ENCODE measurements around the gene TMEM141. TPM values are rescaled to one million over a fixed set of nuclear protein-coding genes. Genes with fewer than 3 reads are reported as not detected.

The TMEM141 gene
- total RNA-seq, 2 donors from 2014 or later, result 123 to 148 TPM

DNA sequence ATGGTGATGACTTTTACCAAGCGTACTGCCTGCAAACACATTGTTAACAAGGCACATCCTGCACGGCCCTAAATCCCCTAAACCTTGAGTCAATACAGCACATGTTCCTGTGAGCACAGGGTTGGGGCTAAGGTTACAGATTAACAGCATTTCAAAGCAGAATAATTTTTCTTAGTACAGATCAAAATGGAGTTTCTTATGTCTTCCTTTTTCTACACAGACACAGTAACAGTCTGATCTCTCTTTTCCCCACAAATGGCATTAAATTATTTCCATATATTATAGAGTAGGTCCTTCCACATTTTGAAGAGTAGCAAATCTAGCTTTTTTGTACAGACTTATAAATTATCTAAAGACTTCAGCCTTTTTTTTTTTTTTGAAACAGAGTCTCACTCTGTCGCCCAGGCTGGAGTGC is 1.6 kb upstream of the TMEM141 start:
- H3K4me3 ChIP-seq, result no peak overlapping the region
- no peak for DNase-seq (ENCODE audit: low spot score)
- H3K27me3 ChIP-seq, result no peaks in the 10 kb centered on the region
- H3K9me3 ChIP-seq, result no peaks in the 10 kb centered on the region
- H3K27ac ChIP-seq, result peak overlapping the region; percentile 97 to 98
- H3K36me3 ChIP-seq, result no peaks in the 10 kb centered on the region
- H3K4me1 ChIP-seq, result peaks cover 0 to 47% of the 10 kb centered on the region in 2 donors
- TF ChIP-seq, protein P1, sequence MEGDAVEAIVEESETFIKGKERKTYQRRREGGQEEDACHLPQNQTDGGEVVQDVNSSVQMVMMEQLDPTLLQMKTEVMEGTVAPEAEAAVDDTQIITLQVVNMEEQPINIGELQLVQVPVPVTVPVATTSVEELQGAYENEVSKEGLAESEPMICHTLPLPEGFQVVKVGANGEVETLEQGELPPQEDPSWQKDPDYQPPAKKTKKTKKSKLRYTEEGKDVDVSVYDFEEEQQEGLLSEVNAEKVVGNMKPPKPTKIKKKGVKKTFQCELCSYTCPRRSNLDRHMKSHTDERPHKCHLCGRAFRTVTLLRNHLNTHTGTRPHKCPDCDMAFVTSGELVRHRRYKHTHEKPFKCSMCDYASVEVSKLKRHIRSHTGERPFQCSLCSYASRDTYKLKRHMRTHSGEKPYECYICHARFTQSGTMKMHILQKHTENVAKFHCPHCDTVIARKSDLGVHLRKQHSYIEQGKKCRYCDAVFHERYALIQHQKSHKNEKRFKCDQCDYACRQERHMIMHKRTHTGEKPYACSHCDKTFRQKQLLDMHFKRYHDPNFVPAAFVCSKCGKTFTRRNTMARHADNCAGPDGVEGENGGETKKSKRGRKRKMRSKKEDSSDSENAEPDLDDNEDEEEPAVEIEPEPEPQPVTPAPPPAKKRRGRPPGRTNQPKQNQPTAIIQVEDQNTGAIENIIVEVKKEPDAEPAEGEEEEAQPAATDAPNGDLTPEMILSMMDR (IDR thresholded peaks at IDR 0.05), result no peak

DNA sequence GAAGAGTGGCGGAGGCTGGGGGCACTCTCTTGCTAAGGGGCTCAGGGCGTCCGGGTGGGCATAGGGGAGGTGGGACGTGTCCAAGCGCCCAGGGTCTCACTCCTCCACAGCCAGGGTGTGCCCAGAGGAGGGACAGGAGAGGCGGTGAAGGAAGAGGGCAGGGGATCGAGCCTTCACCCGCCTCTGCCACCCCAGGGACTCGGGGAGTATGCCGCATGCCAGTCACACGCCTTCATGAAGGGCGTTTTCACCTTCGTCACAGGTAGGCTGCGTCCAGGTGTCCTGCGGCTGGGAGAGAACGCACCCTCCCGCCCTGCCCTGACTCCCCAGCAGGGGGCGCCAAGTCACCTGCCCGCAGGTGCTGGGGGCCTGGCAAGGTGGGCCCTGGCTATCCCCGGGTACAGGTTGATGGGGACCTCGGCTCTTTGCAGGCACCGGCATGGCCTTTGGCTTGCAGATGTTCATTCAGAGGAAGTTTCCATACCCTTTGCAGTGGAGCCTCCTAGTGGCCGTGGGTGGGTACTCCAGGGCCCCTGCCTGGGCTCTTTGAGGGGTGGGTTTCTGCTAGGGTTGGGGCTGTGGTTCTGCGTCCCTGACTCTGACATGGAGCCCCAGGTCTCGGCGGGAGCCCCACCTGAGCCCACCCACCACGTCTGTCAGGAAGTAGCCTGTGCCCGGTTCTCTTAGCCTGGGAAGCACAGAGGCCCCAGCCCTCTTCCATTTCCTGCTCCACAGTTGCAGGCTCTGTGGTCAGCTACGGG is 552 bp downstream of the TMEM141 start:
- H3K27me3 ChIP-seq, result no peaks in the 10 kb centered on the region
- DNase-seq (ENCODE audit: low spot score), result no peak
- TF ChIP-seq, protein P1 (IDR thresholded peaks at IDR 0.05), result peak; percentile 93 to 95
- peaks cover 0 to 62% of the 10 kb centered on the region in 2 donors for H3K4me1 ChIP-seq
- H3K36me3 ChIP-seq, result no peaks in the 10 kb centered on the region
- H3K4me3 ChIP-seq, result peak overlapping the region; percentile 70 to 85
- no peaks in the 10 kb centered on the region for H3K9me3 ChIP-seq
- peak overlapping the region; percentile 97 to 98 for H3K27ac ChIP-seq

DNA sequence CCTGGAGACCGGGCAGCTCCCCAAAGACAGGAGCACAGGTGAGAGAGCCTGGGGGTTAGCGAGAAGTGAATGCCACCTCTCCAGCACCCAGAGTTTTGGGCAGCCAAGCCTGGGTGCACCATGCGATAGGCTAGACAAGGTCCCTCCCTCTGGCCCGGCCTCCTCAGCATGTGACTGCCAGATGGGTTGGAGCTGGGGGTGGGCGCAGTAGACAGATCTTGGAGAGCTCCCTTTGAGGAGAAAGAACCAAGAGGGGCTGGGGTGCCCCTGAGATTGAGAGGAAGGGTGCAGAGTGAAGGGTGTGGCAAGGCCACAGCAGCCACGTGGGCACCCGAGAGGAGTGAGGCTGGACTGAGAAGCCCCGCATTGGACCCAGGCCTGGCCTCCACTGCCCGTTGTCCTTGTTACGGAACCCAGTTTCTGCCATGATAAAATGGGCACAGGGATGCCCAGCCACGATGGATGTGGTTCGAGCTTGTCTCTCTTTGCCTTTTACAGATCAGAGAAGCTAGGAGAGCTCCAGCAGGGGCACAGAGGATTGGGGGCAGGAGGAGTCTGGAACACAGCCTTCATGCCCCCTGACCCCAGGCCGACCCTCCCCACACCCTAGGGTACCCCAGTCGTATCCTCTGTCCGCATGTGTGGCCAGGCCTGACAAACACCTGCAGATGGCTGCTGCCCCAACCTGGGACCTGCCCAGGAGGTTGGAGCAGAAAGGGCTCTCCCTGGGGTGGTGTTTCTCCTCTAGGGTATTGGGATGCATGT is 1.4 kb downstream of the TMEM141 start:
- Histone ChIP-seq H3K4me3 (peak overlapping the region in 1 of 2 donors; percentile 85), H3K9me3 (no peaks in the 10 kb centered on the region), H3K27ac (peak overlapping the region in 1 of 2 donors; percentile 98), H3K27me3 (no peaks in the 10 kb centered on the region), H3K4me1 (peaks cover 0 to 69% of the 10 kb centered on the region in 2 donors), H3K36me3 (no peaks in the 10 kb centered on the region)
- no peak for DNase-seq (ENCODE audit: low spot score)
- TF ChIP-seq, protein P1 (IDR thresholded peaks at IDR 0.05), result no peak

DNA sequence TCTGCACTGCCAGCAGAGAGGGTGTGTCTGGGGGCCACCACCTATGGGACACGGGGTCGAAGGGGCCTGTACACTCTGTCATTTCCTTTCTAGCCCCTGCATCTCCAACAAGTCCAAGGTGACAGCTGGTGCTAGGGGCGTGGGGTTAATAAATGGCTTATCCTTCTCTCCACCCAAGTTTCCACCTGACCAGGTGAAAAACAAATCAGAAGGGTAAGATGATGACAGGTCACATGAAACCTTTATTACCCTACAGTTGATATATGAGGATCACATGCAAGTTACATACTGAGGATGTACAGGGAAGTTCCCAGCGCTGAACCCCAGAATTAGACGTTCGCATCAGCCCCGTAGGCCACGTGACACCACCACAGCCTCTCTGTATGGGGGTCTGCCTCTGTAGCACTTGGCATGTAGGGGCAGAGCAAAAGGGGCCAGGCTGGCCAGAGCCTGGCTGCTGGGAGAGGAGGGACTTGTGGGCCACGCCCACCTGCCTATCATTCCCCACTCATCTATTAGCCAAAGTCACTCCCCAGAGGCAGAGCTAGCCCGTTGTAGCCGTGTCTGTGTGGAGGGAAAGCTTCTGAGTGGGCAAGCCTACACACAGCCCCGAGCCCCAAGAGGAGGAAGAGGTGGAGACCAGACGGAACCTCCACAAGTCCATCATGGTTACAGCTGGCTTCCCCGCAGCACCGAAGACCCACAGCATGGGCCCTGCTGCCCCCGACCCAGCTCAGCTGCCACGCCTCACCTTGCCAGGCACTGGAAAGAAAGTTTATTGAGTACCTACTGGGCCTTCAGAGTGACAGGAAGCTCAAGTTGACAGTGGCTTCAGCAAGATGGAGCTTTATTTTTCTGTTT is 2.2 kb downstream of the TMEM141 start:
- H3K4me3 ChIP-seq, result no peak overlapping the region
- H3K27ac ChIP-seq, result no peak overlapping the region
- H3K9me3 ChIP-seq, result no peaks in the 10 kb centered on the region
- H3K4me1 ChIP-seq, result peaks cover 0 to 65% of the 10 kb centered on the region in 2 donors
- TF ChIP-seq, protein P1 (IDR thresholded peaks at IDR 0.05), result no peak
- H3K27me3 ChIP-seq, result no peaks in the 10 kb centered on the region
- no peaks in the 10 kb centered on the region for H3K36me3 ChIP-seq
- no peak for DNase-seq (ENCODE audit: low spot score)

DNA sequence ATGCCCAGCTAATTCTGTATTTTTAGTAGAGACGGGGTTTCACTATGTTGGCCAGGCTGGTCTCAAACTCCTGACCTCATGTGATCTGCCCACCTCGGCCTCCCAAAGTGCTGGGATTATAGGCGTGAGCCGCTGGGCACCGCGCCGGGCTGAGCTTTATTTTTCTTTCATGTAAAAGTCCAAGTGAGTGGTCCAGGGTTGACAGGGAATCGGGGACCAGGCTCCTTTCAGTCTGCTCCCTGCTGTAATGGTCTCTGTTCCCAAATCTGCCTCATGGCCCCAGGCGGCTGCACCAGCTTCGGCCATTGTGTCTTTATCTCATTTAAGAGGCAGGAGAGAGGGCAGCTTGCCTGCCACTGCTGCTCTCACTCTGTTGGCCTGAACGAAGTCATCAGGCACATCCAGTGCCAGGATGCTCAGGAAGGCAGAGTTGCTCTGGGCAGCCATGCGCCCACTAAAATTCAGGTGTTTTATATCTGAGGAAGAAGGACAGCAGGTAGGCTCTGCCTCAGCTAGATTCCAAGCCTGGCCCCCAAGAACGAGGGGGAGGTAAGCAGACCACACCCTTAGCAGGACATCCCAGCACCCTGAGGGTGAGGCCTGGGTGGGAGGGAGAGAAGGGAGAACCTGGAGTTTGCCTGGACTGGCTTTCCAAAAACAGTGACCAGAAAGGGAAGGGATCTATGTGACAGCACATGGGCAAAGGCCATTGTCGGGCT is 3.3 kb downstream of the TMEM141 start:
- Histone ChIP-seq H3K9me3 (no peaks in the 10 kb centered on the region), H3K36me3 (no peaks in the 10 kb centered on the region), H3K27ac (no peak overlapping the region), H3K27me3 (peaks cover 0 to 3% of the 10 kb centered on the region in 2 donors), H3K4me1 (peaks cover 0 to 62% of the 10 kb centered on the region in 2 donors), H3K4me3 (no peak overlapping the region)
- TF ChIP-seq, protein P1 (IDR thresholded peaks at IDR 0.05), result no peak
- no peak for DNase-seq (ENCODE audit: low spot score)

All from right atrium auricular region (tissue), 2 donors.